Upper lobe of left lung (tissue), 4 donors: Measurements from ENCODE around the gene HAUS6.

Experiments
- CTCF ChIP-seq, 6 experiments: fragments of 450-650 bp in 4 of 6; fragments of 200-600 bp in 2 of 6; sonication (generic) in 2 of 6; IDR thresholded peaks; one replicate each; pipeline ENCODE4 v1.5.1; 2016 to 2019; ENCODE audit warnings: antibody characterized with exemption in 6 of 6
- POLR2A ChIP-seq, 4 donors: fragments of 450-650 bp; IDR thresholded peaks; one replicate each; pipeline ENCODE4 v1.5.1; 2016 to 2017; ENCODE audit warnings: antibody characterized with exemption in 4 of 4, mild to moderate bottlenecking in 2 of 4
- POLR2AphosphoS5 ChIP-seq, 2 donors: sonication (generic); formaldehyde crosslinking; IDR thresholded peaks; one replicate each; pipeline ENCODE4 v1.5.1; 2017; ENCODE audit warnings: antibody characterized with exemption in 2 of 2

GRCh38 chr9:19102181-19102630 is 498 bp downstream of the HAUS6 start:
- no peak for TF ChIP-seq CTCF (IDR thresholded peaks at IDR 0.05)
- no peak for TF ChIP-seq POLR2A (IDR thresholded peaks at IDR 0.05)
- no peak for TF ChIP-seq POLR2AphosphoS5 (IDR thresholded peaks at IDR 0.05)
